Neutrophil (primary cell): ENCODE data around the gene MAGI3.

ENCODE experiments used
- H3K27ac ChIP-seq: fragments of 200-600 bp; sonication (generic); 2 replicates; pipeline ENCODE4 v1.5.1; 2016; ENCODE audit warnings: mild to moderate bottlenecking, moderate library complexity
- H3K27me3 ChIP-seq: fragments of 200-600 bp; sonication (generic); 2 replicates; pipeline ENCODE4 v1.6.0; 2016; ENCODE audit warnings: mild to moderate bottlenecking
- H3K36me3 ChIP-seq: fragments of 200-600 bp; sonication (generic); 2 replicates; pipeline ENCODE4 v1.5.1; 2017
- H3K4me1 ChIP-seq, 2 experiments: fragments of 200-600 bp in 1 of 2; sonication (generic) in 1 of 2; 1 replicate in 1 of 2; 2 replicates in 1 of 2; pipeline versions ENCODE4 v1.5.1 to v1.6.1; 2013 to 2016; ENCODE audit warnings: low read depth in 1 of 2, low read length in 1 of 2, mild to moderate bottlenecking in 1 of 2, moderate library complexity in 1 of 2; ENCODE audit not compliant: control insufficient read depth in 1 of 2, insufficient read depth in 1 of 2
- H3K4me3 ChIP-seq, 2 experiments: fragments of 200-600 bp in 1 of 2; sonication (generic) in 1 of 2; 1 replicate in 1 of 2; 2 replicates in 1 of 2; pipeline ENCODE4 v1.5.1; 2013 to 2016; ENCODE audit warnings: low read depth in 1 of 2, low read length in 1 of 2, mild to moderate bottlenecking in 1 of 2, moderate library complexity in 1 of 2
- H3K9me3 ChIP-seq: fragments of 200-600 bp; sonication (generic); 2 replicates; pipeline ENCODE4 v1.5.1; 2016
- TF ChIP-seq, protein P1 (sequence below): fragments of 200-600 bp; sonication (generic); IDR thresholded peaks from 2 replicates; pipeline ENCODE4 v1.5.1; 2016; ENCODE audit warnings: antibody characterized with exemption

The MAGI3 gene

DNA sequence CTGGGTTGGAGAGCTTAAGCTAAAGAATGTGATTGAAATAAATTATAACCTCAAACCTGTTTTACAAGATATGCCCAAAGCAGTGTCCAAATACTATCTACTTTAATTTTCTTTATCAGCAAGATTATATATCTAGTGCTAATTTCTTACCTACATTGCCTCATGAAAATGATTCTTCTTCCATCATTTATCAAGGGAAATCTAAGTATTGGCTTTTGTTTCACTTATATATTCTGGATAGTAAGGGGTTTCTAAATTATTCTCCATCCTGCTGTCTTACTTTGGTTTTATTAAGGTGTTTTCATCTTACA, 287.8 kb downstream of the MAGI3 start:
- Histone ChIP-seq H3K27ac (no peak overlapping the region), H3K36me3 (no peaks in the 10 kb centered on the region), H3K4me1 (no peaks in the 10 kb centered on the region), H3K27me3 (no peaks in the 10 kb centered on the region), H3K4me3 (no peak overlapping the region), H3K9me3 (no peaks in the 10 kb centered on the region)
- TF ChIP-seq, protein P1, sequence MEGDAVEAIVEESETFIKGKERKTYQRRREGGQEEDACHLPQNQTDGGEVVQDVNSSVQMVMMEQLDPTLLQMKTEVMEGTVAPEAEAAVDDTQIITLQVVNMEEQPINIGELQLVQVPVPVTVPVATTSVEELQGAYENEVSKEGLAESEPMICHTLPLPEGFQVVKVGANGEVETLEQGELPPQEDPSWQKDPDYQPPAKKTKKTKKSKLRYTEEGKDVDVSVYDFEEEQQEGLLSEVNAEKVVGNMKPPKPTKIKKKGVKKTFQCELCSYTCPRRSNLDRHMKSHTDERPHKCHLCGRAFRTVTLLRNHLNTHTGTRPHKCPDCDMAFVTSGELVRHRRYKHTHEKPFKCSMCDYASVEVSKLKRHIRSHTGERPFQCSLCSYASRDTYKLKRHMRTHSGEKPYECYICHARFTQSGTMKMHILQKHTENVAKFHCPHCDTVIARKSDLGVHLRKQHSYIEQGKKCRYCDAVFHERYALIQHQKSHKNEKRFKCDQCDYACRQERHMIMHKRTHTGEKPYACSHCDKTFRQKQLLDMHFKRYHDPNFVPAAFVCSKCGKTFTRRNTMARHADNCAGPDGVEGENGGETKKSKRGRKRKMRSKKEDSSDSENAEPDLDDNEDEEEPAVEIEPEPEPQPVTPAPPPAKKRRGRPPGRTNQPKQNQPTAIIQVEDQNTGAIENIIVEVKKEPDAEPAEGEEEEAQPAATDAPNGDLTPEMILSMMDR = no peak

DNA sequence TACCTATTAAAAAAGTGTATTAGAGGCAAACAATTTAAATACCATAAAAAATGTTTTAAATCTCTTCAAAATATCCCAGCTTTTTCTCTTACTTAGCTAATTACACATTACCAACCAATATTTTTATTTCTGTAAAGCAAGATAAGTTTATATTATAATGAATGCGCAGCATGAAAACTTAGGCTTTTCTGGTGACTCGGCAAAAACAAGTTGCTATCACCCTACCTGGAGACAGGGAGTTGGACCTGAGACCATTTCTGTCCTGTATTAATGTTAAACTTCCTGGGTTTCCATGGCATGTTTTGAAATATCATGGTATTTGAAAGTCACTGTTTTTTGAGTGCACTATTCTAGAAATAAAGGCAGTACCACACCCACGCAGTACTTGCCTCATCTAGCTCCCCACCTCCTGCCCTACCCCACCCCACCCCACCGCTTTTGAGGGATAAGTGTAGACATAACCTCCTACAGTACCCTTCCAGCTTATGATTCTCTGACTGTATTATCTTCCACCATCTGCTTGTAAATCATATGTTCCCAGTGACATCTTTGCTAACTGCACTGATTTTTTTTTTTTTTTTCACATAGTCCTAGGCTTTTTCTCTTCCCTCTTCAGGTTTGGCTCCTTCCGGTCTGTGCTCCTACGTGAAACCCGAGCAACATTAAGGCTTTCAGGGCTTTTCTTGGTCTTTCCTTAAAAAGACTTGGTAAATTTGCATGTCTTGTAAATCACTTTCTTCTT, 291.5 kb downstream of the MAGI3 start:
- TF ChIP-seq, protein P1 = no peak
- Histone ChIP-seq H3K36me3 (no peaks in the 10 kb centered on the region), H3K4me3 (no peak overlapping the region), H3K27me3 (no peaks in the 10 kb centered on the region), H3K9me3 (no peaks in the 10 kb centered on the region), H3K27ac (no peak overlapping the region), H3K4me1 (no peaks in the 10 kb centered on the region)

DNA sequence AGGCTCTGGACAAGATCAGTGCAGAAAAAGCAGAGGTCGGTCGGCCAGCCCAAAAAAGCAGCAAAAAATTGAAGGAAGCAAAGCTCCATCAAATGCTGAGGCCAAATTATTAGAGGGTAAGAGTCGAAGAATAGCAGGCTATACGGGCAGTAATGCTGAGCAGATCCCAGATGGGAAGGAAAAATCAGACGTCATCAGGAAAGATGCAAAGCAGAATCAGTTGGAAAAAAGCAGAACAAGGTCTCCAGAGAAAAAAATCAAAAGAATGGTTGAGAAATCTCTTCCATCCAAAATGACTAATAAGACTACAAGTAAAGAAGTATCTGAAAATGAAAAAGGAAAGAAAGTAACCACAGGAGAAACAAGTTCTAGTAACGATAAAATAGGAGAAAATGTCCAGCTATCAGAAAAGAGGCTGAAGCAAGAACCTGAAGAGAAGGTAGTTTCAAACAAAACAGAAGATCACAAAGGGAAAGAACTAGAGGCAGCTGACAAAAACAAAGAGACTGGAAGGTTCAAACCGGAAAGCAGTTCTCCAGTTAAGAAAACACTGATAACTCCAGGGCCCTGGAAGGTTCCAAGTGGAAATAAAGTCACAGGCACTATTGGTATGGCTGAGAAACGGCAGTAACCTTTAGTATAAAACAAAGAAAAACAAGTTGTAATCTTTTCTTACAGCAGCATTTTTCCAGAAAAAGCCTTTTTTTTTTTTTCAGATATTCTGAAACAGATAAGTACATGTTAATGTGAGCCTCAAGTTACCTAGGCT, 293.3 kb downstream of the MAGI3 start:
- TF ChIP-seq, protein P1 = no peak
- Histone ChIP-seq H3K27ac (no peak overlapping the region), H3K4me1 (no peaks in the 10 kb centered on the region), H3K27me3 (no peaks in the 10 kb centered on the region), H3K9me3 (no peaks in the 10 kb centered on the region), H3K4me3 (no peak overlapping the region), H3K36me3 (no peaks in the 10 kb centered on the region)

DNA sequence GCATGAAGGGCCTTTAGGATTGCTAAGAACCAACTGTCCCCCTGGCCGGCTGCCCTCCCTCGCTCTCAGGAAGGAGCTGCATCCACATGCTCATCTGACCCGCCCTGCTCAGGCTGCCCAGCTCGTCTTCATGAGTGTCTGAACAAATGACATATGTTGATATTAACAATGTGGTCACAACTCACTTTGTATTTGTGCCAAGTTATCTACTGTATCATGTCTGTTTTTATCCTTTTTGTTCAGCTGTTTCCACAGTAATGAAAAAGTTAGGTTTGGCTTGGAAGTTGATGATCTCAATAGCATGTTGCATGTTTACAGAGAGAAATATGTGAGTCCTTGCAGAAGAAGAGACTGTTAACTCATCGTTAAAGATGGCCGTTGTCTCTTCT, 293.8 kb downstream of the MAGI3 start:
- Histone ChIP-seq H3K36me3 (no peaks in the 10 kb centered on the region), H3K4me1 (no peaks in the 10 kb centered on the region), H3K27me3 (no peaks in the 10 kb centered on the region), H3K4me3 (no peak overlapping the region), H3K27ac (no peak overlapping the region), H3K9me3 (no peaks in the 10 kb centered on the region)
- TF ChIP-seq, protein P1 = no peak

DNA sequence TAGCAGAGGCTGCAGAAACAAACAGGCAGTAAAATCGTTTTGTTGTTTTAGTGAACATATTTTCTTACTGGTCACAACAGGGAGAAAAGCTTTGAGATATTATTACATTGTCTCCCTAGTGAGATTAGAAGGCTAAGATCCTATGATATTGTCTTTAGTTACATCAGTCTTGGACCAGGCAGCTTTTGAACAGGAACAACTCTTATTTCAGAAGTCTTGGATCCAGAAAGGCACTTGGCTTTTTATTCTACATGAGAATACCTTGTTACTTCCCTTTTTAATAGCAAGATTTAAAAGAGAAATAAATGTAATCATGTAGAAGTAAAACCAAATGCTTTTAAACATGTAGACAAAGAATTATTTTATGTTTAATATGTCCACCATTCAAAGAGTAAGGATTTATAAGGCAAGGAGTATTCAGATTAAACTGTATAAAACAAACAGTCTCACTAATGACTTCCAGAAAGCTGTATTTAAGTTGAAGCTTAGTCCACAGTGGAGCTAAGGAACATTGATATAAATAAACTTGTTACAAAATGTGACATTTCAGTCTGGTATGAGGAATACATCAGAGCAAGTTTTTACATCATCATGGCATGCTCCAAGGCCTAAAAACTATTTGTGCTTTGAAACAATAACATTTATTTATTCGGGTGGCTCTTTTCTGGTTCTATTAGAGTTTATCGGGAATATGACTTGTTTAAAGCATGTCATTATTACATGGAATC, 296.7 kb downstream of the MAGI3 start:
- Histone ChIP-seq H3K4me3 (no peak overlapping the region), H3K4me1 (no peaks in the 10 kb centered on the region), H3K36me3 (peaks cover 7% of the 10 kb centered on the region), H3K27me3 (no peaks in the 10 kb centered on the region), H3K27ac (no peak overlapping the region), H3K9me3 (no peaks in the 10 kb centered on the region)
- TF ChIP-seq, protein P1 = no peak
